ENCODE results near the gene ARHGAP35. TPM values are rescaled to one million over a fixed set of nuclear protein-coding genes. Genes with fewer than 3 reads are reported as not detected.
"Not testable (repeated sequence)": the region's sequence is repeated elsewhere in the genome, so short reads cannot be mapped to it uniquely, and the experiment has no call there.

ARHGAP35 gene
- total RNA-seq, 1 donor from 2014 or later: 53.2 TPM

DNA sequence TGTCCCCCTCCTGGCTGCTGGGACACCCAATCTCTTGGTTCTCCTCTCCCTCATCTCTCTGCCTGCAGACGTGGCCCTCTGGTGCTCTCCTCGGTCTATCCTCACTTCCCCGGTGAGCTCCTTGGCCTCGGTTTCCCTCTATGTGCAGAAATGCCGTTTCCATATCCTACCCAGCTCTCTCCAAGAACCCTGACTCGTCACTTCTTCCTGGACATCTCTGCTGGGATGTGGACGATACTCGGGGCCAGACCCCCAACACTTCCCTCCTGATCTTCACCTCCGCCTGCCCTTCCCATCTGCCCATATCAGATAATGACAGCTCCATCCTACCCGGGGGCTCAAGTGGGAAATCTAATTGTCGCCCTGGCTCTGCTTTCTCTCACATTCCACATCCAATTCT lies 18.0 kb upstream of the ARHGAP35 start:
- DNase-seq (ENCODE audit: extremely low read depth, low read depth, low spot score): no peak

DNA sequence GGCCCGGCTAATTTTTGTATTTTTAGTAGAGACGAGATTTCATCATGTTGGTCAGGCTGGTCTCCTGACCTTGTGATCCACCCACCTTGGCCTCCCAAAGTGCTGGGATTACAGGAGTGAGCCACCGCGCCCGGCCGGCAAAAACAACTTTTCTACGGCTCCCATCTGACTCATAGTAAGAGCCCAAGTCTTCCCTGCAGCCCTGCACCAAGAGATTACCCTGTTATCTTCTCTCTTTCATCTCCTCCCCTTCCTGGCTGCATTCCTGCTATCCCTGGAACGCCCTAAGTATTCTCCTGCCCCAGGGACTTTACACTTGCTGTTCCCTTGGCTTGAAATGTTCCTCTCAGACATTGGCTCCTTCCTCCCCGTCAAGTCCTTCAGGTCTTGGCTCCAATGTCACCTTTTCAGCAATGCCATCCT lies 16.7 kb upstream of the ARHGAP35 start:
- no peak for DNase-seq (ENCODE audit: extremely low read depth, low read depth, low spot score)

- no peak for DNase-seq (ENCODE audit: extremely low read depth, low read depth, low spot score)
Observed at GRCh38 chr19:46845959-46846459, 14.8 kb upstream of the ARHGAP35 start.

DNA sequence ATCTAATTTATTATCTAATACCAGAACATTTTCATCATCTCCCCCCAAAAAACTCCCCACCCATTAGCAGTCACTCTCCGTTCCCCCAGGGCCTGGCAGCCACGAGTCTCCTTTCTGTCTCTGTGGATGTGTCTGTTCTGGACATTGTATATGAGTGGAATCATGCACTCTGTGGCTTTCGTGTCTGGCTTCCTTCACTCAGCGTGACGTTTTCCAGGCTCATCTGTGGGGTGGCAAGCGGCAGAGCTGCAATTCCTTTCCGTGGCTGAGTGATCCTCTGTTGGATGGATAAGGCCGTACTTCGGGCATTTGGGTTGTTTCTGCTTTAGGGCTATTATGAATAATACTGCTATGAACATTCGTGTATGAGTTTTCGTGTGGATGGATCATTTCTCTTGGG lies 13.3 kb upstream of the ARHGAP35 start:
- no peak for DNase-seq (ENCODE audit: extremely low read depth, low read depth, low spot score)

GRCh38 chr19:46848389-46848788 lies 12.4 kb upstream of the ARHGAP35 start:
- DNase-seq (ENCODE audit: extremely low read depth, low read depth, low spot score): no peak

- no peak for DNase-seq (ENCODE audit: extremely low read depth, low read depth, low spot score)
Observed at GRCh38 chr19:46849610-46850009, 11.2 kb upstream of the ARHGAP35 start.

DNA sequence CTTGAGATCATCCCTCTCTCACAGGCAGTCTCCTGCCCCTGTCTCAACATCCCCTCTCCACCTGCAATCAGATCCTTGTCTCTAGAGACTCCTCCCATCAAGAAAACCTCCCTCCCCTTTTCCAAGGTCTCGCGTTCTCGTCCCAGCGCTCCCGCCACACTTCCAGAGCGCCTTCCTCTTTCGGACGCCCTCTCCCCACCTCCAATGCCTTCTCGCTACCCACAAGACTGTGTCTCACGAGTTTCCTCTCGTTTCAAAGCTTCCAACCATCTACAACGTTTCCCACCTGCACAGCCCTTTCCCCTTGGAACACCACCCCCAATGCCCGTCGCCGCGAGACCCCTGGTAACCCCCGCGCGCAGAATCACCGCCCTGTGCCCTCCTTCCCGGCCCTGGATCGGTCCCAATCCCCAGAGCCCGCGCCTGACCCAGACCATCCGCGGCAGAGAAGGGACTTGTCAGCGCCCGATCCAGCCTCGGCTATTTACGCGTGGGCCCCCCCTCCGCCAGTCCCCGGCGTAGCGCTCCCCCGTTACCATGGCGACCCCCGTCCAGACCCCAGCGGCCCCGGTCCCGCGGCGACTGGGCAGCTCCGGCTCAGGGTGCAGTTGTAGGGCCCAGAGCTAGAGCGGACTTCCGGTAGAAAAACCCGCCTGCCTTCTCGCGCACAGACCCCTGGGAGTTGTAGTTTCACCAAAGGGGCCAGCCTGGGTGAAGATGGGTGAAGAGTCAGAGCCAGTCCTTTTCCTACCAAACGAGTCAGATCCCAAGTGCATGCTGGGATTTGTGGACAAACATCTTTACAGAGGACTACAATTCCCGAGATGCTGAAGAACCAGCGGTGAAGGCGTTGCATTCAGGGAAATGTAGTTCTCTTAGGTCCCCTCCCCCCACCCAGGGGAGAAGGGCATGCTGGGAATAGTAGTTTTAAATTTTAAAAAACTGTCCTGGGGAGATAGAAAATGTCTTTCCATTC lies 10.3 kb upstream of the ARHGAP35 start, which contains the start of gene AP2S1:
TSS of gene AP2S1 (minus strand) at position 619 of the 976 bp plus-strand sequence. CDS start at position 539, 80 bp downstream.
- DNase-seq (ENCODE audit: extremely low read depth, low read depth, low spot score): peak; percentile 97

- DNase-seq (ENCODE audit: extremely low read depth, low read depth, low spot score): no peak
Observed at GRCh38 chr19:46852830-46853229, 8.0 kb upstream of the ARHGAP35 start.

- DNase-seq (ENCODE audit: extremely low read depth, low read depth, low spot score): not testable (repeated sequence)
Observed at GRCh38 chr19:46854698-46855097, 6.1 kb upstream of the ARHGAP35 start.

DNA sequence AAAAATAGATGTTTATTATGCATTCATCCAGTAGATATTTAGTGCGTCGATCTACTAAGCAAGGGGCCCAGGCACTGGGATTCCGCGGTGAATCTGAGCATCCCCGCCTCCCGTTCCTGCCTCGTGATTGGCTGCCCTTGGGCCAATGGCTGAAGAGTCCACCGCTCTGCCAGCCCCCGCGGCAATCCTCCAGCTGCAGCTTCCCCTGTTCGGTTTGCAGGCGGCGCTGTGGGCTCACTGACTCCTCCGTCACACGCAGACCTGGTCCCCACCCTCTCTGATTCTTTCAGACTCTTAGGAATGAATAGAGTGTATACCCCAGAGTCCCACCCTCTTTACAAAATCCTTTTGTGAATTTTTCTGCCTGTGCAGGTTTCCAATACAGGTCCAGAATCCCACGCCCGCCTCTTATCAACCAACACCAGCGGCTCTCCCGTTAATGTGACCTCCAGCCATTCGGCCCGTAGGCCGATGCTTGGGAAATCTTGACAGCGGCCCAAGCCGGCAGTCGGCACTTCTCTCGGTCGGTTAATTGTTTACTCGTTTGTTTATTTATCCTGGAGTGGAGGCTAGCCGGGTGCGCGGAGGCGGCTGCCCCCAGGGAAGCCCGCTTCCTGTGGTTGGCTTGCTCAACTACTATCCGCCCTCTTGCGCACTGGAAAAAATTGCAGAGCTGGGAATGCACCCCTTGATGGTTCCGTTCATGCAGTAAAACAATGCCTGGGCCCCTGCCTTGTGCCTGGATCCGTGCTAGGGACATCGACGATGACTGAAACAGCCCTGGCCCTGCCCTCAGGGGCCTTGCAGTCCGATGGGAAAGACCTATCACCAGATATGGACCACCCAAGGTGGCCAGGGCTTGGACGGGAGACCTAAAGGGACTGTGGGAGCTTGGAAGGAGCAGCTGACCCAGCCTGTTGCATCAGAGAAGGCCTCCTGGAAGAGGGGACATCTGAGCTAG lies 4.5 kb upstream of the ARHGAP35 start:
- DNase-seq (ENCODE audit: extremely low read depth, low read depth, low spot score): no peak

- DNase-seq (ENCODE audit: extremely low read depth, low read depth, low spot score): no peak
Observed at GRCh38 chr19:46859637-46860124, 1.1 kb upstream of the ARHGAP35 start.

DNA sequence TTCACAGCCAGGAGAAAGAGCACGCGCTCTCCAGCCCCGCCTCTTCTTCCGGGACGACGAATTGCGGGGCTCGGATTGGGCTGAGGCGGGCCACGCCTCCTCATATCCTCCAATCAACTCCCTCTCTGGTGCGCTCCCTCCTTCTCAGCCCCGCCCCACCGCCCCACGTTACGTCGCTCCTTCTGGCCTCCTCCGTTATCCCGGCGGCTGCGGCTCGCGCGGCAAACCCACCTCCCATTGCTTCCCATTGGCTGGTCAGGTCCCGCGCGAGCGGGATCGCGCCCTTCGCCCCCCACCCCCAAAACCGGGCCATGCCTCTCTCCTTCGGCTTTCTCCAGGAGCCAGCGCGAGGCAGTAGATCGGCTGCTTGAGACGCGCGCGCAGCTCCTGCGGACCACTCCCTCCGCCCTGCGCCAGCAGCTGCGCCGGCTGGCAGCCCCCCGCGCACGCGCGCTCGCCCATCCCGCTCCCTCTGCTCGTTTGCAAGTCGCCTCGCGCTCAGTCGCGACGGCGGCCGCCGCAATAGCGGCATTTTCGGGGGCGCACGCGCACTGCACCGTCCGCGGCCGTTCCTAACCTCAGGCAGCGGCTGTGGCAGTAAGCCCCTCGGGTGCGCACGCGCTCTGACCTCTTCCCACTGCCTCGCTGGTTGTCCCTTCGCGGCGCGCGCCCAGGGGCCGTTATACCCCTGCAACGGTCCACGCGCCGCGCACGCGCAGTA lies 512 bp upstream of the ARHGAP35 start:
- no peak for DNase-seq (ENCODE audit: extremely low read depth, low read depth, low spot score)

DNA sequence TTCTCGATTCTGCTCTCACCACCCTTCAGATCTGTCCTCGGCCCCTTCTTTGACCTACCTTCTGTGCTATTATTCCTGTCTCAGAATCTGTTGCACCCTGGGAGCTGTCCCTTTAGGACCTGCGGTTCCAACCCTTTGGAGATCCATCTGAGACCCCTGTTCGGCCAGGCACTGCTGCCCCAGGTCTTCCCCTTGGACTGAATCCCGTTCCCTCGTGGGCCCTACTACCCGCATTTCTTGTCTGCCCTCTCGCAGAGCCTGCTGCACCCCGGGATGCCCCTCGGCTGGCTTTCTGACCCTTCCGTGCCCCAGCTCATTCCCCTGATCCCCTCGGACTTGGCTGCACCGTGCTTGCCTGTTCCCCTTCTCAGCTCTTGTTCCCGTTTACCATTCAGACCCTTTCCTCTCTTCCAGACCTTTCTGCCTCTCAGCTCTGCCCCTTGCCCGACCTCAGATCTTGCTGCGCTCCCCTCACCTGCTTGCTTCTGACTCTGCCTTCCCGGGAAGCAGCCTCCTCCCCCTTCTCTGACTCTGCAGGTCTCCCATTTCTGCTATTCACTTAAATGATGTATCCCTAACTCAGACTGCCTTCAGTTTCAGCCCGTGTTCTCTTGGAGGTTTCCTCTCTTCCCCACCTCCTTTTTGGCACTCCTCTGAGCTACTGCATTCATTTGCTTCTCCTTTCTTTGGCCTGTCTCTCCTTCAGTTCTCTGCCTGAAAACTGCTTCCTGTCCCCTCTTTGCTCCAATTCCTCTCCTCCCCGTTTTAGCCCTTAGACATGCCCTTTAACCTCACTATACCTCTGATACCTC lies 1.1 kb downstream of the ARHGAP35 start:
- no peak for DNase-seq (ENCODE audit: extremely low read depth, low read depth, low spot score)

DNA sequence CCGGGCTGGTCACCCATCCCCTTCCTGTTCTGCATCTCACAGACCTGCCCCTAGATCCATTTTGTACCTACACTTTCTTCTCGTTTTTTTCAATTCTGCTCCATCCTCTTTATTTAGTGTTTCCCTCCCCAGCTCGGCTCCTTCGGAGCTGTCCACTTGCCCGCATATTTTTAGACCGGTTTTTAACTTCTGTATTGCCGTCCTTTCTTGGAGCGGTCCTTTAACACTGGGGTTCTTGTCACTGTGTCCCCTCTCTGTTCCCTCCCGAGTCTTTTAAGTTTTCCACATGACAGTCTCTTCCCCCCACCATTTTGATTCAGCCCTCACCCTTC lies 1.7 kb downstream of the ARHGAP35 start:
- no peak for DNase-seq (ENCODE audit: extremely low read depth, low read depth, low spot score)

DNA sequence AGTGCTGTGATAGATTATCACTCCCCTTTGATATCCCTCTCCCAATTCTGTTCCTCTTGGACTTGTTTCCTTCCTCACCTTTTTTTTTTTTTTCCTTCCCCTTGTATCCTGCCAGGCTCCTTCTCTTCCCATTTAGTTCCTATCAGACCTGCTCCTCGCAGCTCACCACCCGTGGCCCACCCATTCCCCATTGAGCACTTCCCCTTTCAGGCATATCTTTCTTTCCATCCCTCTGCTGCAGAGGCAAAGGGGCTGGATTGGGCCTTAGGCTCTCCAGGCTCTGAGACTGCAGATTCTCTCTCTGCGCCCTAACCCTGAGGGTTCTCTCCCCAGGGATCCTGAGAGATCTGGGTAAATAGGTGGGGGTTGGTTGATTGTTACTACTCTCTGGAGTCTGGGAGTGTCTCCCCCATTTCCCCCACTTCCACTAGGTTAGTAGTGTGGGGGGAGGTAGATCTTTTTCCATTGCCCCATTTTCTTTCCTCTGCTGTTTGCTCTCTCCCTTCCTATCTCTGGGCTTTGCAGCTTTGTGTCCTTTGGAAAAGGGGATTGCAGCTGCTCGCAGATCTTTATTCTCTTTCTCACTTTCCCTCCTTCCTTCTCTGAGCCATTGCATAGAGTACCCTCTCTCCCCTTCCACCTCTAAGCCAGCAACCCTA lies 2.3 kb downstream of the ARHGAP35 start:
- no peak for DNase-seq (ENCODE audit: extremely low read depth, low read depth, low spot score)

DNA sequence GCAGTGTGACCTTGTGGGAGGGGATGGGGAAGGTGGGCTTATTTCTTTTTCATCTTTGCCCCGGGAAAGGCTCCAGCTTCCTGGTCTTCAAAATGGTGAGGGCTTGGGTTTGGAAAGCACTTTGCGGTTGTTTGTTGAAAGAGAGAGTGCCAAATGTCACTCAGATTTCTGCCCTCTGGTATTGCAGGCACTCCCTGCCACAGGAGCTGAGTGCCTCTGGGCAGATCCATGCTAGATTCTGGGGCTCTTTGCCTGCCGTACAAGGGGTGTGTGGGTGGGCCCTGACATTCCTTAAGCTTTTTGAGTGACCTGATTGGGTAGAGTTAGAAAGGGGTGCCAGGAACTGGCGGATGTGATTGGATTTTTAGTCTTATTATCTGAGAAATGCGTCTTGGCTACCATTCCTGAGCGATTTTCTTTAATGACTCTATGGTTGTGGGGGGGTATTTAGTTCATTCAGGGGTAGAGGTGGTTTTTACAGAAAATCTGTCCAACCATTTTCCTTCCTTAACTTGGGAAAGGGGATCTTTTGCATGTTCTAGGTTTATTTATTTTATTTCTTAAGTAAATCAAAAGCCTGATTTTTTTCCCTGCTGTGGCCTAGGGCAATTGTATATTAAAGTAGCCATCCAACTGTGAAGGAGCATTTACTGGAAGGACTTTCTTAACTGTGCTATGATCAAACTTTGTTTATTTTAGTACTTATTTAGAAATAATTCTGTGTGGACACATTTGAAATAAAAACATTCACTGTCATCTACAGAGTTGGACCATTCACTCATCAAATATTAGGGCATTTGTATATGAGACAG lies 3.2 kb downstream of the ARHGAP35 start:
- no peak for DNase-seq (ENCODE audit: extremely low read depth, low read depth, low spot score)

GRCh38 chr19:46866407-46867136 lies 5.8 kb downstream of the ARHGAP35 start:
- no peak for DNase-seq (ENCODE audit: extremely low read depth, low read depth, low spot score)

All from glomerular endothelial cell (primary cell).